NCI-H146 treated with DMSO at 0.1 percent for 48 hours (cell line): ENCODE data around the gene CHMP1A.
"Not testable (repeated sequence)": the region's sequence is repeated elsewhere in the genome, so short reads cannot be mapped to it uniquely, and the experiment has no call there.

ENCODE experiments used
- DNase-seq: peaks from one replicate; lab custom pipeline; 2025; ENCODE audit not compliant: unreplicated experiment; lab: John Stamatoyannopoulos, UW

CHMP1A gene

DNA sequence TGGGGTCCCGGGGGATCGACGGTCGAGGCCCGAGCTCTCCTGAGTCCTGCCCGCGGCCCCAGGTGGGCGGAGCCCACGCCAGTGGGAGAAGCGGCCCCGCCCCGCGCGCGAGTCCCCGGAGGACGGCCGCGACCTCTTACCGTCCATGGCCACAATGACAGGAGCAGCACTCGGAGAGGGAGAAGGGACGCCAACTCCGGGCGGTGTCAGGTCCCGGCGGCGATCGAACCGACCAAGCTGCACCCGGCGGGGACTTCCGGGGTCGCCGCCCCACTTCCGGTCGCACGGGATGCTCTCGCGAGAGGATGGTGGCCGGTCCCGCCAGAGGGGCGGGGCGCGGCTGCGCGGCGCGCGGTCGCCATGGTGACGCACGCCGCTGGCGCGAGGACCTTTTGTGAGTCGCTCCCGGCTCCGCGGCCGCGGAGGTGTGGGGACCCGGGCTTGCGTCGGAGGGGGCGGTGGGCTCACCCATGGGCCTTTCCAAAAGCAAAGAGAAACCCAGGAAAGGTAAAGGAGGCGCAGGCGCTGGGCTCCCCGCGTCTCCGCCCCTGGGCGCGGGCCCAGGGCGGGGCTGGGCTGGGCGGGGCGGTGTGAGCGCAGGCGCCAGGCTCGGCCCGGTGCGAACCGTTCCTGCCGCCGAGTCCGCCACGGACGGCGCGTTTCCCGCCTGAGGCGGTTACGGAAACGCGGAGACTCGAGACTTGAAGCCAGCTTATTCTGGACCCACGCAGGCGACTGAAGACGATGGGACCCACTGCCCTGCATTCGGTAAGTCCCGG lies at the start of gene CHMP1A, which contains the start of gene SPATA33:
CHMP1A (minus strand) TSS at position 267 of the 779 bp plus-strand sequence; CDS start at position 147, 120 bp downstream.
SPATA33 (plus strand) TSS at position 395 of the 779 bp plus-strand sequence; CDS start at position 471, 76 bp downstream.
- peak; percentile 24 for DNase-seq

DNA sequence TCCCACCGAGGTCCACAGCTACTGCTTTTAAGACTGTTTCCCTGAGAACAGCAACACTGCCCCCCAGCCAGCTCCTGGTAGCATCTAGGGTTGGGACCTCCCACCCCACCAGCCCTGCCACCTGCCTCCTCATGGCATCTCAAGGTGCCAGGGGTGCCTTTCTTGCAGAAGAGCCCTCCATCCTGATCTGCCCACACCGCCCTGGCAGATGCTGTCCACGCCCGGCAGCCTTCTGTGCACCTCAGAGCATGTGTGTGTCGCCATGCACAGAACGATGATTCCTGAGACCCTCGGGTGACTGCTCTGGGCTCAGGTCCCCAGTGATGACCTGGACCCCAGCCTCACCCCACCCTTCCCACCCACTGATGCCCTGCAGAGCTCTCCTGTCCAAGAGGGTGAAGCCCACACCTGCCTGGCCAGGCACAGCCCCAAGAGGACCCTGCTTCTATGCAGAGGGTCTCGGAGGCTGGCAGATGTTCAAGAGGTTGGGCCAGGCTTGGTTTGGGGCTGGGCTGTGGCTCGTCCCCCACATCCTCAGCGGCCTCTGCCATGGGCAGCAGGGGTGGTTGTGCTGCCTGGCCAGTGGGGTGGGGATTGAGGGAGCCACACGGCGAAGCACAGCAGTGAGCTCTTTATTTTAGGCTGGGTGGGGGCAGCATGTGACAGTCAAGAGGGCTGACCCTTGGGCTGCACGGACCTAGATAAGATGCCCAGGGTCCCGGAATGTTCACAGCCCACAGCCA lies 49.2 kb upstream of the CHMP1A start:
- no peak for DNase-seq

DNA sequence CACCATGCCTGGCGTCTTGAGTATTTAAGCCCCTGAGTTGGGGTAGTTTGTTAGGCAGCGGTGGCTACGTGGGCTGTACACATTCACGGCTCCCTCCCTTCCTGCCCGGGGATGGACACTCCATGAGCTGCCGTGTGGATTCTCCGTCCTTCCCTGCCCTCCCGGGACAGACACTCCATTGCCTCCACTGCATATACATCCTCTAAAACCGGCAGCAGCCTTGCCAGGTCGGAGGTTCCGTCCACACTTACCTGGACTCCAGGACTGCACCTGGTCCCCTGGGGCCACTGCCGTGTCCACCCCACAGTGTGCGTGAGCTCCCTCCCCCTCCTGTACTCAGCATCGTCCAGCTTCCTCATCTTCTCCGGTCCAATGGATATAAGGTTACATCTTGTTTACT lies 47.5 kb upstream of the CHMP1A start:
- no peak for DNase-seq

DNA sequence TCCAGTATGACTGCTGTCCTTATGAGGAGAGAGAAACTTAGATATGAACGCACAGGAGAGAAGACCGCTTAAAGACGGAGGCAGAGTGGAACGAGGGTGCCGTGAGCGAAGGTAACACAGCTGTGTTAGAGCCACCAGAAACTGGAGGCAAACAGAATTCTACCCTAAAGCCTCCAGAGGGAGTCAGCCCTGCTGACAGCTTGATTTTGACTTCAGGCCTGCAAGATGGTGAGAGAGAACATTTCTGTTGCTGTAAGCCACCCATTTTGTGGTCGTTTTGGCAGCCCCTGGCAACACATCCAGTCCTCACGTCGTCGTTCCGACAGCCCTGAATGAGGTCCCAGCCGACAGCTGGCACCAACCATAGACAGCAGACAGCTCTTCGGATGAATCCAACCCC lies 46.8 kb upstream of the CHMP1A start:
- DNase-seq, result no peak

DNA sequence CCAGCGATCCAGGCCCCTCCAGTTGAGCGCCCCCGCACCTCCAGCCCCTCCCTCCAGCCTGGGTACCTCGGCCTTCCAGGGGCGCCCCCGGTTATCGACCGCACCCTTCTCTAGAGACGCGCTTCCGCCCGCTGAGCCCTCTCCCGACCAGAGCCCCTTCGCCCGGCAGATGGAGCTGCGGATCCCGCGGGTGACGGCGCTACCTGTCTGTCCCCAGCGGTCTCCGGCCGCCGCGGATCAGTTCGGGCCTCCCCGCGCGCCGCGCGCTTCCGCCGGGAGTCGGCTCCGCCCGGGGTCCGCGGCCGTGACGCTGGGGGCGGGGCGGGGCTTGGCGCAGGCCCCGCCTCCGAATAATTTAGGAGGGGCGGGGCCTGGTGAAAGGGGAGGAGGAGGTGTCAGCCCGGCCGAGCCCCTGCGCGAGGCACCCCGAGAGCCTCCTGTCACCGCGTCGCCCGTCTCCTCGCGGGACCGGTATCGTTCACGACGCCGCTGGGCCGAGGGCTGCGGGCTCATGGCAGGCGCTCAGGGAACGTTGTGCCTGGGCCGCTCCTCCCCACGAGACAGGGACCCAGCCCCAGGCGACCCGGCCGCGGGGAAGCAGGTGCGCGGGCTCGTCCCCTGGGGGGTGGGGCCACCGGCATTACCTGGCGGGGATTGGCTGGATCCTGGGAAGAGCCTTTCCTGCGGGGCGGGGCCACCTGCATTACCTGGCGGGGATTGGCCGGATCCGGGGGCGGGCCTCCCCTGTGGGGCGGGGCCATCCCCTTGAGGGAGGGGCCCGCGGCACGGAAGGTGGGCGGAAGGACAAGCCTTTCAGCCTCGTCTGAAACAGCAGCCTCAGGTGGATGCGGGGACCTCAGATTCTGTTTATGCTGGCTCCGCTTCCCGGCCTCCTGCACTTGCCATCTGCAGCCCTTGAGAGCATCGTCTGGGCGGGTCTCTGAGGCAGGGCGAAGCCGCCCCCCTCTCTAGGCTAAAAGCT lies 44.2 kb upstream of the CHMP1A start, which contains the start of gene SPATA2L:
SPATA2L (minus strand) TSS at position 281 of the 982 bp plus-strand sequence. CDS start 473 bp downstream, outside the sequence.
- peak; percentile 78 for DNase-seq

DNA sequence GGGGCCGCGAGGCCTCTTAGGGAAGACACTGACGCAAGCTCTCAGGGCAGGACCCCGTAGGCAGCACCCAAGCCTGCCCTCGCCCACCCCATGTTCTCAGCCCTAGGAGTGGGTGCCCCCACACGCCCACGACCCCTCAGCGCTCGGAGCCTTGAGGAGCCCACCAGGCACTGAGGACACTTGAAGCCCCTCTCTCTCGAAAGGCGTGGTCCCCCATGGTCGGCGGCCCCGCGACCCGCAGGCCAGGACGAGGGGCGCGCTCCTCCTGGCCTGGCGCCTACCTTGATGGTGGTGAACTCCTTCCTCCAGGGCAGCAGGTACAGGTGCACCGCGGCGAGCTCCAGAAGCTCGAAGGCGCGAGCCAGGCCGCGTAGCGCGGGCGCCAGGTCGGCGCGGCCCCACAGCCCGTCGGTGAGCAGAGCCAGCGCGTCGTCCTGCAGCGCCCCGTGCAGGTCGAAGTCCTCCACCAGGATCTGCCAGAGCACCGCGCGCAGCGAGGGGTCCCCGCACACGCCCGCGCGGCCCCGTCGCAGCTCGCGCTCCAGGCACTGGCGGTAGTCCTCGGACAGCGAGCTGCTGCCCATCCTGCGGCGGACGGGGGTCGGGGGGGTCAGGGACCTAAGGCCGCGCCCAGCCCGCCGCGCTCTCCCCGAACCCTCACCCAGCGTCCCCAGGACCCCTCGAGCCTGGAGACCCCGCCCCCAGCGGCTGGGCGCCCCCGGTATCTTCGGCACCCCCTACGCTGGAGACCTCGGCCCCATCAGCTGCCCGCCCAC lies 43.3 kb upstream of the CHMP1A start:
- no peak for DNase-seq

DNA sequence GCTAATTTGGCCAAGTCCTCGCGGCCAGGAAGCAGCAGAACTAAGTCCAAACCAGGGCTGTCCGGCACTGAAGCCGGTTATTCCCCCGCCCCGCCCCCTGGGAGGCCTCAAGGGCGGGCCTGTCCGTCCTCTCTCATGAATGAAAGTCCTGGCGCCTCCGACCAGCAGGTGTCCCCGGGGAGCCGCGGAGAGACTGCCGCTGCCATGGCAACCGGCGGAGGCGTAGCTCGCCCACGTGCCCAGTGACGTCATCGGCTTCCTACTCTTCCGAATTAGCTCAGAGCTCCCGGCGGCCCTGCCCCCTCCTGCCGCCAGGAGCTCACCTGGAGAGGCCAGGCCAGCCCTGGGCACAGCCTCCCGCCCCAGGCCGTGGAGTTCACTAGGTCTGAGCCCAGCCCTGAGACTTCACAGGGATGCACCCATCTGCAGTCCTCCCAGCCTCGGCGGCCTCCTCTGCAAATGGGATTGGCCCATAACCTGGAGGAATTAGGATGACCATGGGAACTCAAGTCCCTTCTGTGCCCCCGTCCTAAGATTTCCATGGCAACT lies 42.7 kb upstream of the CHMP1A start:
- peak; percentile 92 for DNase-seq

DNA sequence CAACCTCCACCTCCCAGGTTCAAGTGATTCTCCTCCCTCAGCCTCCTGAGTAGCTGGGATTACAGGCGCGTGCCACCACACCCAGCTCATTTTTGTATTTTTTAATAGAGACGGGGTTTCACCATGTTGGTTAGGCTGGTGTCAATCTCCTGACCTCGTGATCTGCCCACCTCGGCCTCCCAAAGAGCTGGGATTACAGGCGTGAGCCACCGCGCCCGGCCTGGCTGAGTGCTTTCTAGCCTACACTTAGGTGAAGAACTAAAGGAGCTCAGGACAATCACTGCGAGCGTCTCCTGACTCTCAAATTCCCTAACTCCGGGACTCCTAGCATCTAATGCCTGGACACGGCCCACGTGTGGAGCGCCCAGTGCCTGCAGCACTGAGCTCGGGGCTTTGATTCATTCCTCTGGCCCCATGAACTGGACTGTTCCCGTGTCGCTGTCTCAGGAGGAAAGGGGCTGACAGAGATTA lies 42.2 kb upstream of the CHMP1A start:
- DNase-seq, result not testable (repeated sequence)

DNA sequence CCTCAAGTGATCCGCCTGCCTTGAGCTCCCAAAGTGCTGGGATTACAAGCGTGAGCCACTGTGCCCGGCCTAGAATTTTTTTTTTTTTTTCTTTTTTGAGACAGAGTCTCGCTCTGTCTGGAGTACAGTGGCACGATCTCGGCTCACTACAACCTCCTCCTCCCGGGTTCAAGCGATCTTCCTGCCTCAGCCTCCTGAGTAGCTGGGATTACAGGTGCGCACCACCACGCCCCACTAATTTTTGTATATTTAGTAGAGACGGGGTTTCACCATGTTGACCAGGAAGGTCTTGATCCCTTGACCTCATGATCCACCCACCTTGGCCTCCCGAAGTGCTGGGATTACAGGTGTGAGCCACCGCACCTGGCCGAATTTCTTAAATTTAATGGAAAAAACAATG lies 41.2 kb upstream of the CHMP1A start:
- not testable (repeated sequence) for DNase-seq

DNA sequence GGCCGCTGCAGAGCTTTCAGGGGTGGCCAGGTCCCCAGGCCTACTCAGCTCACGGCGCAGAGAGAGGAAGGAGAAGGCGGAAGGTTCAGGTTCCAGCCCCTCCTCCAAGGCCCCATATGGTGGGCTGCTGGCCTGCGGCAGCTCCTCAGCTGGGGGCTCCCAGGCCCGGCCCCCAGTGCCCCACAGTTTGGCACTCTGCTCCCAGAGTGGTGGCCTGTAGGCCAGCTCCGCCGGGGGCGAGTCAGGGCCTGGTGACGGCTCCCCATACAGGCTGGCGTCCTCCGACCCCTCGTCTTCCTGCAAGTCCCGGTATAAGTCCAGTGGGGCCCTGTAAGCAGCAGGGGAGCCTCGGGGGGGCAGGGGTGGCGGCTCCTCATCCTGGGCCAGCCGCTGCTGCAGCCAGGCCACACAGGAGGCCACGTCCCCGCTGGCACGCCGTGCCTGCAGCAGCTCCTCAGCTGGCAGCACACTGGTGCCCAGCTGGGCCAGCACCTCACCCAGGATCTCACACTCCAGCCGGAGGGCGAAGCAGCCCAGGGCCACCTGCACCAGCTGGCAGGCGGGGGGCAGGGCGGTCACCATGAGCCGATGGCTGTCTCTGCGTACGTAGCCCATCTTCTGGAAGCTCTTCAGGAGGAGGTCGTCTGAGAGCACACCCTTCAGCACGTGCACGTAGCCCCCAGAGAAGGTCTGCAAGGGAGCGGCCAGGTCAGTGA lies 40.3 kb upstream of the CHMP1A start:
- DNase-seq, result no peak

DNA sequence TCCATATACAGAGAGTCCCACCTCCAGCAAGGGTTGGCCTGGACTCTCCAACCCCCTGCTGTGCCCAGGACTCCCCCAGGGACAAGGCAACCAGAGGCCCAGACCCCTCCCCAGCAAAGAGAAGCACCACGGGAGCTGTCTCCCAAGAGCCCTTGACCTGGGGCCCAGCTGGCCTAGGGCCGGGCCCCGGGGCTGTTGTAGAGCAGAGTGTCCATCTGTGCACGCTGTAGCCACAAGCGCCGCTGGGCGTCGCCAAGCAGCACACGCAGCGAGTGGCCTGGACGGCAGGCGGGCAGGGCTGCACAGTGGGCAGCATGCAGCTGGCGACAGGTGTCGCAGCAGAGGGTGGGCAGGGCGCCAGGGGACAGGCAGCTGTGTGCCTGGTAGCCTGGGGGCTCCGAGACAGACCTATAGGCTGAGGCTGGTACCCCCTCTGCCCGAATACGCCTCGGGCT lies 39.7 kb upstream of the CHMP1A start:
- DNase-seq, result no peak

DNA sequence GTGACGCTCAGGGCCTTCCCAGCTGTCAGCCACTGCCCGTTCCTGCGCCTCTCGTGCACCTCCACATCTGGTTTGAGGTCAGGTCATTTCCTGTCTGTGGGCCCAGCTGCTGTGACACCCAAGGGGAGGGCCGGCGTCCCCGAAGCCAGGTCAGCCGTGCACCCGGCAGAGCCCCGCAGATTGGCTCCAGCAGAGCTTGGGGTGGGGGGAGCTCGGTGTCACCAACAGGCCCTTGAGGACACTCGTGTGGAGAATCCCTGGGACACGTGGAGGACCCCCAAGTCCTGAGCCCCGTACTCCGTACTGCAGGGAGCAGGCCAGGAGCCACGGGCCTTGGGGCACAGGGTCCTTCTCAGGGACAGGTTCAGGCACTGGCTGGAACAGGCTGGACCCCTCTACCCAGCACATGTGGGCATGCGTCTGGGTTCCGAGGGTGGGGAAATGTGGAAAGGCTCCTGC lies 39.2 kb upstream of the CHMP1A start:
- DNase-seq, result no peak

DNA sequence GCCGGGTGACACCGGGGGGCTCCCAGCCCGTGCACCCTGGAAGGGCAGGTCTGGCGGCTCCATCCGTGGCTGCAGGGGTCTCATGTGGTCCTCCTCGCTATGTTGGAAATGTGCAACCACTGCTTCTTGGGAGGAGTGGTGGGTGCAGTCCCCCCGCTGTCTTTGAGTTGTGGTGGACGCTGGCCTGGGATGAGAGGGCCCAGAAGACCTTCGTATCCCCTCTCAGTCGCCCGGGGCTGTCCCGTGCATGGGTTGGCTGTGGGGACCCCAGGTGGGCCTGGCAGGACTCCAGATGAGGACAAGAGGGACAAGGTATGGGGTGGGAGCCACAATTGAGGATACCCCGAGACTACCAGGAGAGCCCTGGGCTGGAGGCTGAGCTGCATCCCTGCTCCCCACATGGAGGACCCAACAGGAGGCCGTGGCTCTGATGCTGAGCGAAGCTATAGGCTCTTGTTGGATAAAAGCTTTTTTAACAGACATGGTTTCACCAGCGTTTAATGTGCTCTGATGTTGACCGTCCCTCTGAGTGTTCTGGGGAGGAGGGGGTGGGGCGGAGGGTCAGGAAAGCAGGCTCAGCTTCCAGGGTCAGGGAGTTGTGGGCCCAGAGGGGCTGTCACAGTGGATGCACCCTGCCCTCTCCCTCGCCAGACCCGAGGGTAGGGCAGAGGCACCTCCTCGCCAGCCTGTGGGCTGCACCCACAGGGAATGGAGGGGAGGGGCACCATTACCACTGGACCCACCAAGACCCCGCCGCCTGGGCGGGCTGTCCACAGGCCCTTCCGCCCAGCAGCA lies 38.6 kb upstream of the CHMP1A start:
- no peak for DNase-seq

DNA sequence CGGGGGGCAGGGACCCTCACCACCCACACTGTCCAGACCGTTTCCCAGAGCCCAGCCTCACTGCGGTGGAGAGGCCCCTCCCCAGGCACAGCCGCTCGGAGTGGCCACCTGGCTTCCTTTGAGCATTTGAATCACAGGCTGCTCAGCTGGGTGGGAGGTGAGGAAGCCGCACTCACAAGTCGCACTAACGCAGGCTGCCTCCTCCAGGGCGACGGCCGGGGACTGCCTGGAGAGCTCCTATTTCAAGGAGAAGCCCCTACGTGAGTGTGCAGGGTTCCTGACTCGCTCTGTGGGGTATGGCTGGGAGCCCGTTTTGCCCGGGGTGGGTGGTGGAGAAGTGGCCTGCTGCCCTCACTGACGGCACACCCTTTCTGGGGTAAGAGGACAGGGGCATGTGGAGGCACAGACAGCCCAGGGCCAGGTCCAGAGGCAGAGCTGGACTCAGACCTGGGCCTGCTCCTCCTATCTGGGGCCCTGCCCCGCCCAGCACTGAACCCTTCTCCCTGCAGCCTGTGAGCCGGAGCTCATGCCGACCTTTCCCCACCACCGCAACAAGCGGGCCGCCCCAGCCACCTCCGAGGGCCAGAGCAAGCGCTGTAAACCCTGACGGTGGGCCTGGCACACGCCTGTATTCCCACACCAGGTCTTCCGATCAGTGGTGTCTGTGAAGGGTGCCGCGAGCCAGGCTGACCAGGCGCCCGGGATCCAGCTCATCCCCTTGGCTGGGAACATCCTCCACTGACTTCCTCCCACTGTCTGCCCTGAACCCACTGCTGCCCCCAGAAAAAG lies 37.8 kb upstream of the CHMP1A start:
- DNase-seq, result no peak

DNA sequence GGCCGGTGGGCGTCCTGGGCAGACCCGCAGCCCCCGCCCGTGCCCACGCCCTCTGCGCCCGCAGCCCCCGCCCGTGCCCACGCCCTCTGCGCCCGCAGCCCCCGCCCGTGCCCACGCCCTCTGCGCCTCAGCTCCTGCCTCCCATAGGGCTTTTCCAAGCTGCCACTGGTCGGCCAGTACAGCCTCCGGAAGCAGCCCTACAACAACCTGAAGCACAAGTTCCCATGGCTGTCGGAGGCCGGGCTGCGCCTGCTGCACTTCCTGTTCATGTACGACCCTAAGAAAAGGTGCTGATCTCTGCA lies 37.2 kb upstream of the CHMP1A start:
- not testable (repeated sequence) for DNase-seq

DNA sequence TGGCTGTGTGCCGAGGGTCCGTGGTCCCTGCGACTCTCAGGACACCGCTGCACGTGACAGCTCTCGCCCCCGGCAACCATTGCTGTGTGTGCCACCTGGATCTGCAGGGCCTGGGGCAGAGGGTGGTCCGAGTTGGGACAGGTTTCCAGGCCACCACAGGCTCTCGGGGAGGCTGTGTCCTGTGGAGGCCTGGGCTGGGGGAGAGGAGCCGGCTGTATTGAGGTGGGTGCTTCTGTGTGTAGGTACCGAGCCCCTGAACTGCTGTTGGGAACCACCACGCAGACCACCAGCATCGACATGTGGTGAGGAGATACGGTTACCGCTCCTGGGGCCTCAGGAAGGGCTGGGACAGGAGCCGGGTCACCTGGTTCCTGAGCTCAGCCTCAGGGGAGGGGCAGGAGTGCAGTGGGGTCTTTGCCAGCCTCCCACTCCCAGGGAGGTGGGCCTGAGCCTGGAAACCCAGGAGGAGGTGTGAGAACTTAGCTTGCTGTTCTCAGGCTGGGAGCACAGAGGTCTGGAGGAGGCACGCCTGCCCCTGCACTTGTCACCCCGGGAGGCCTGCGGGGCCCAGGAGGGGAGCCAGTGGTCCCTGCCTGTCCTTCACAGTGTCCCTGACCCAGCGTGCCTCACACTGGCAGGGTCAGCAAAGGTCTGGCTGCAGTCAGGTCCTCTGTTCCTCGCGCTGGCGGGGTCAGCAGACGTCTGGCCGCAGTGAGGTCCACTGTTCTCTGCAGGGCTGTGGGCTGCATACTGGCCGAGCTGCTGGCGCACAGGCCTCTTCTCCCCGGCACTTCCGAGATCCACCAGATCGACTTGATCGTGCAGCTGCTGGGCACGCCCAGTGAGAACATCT lies 36.6 kb upstream of the CHMP1A start:
- no peak for DNase-seq
